GM18526 (cell line): Measurements from ENCODE around the gene SLC25A19.

Experiments used
- POLR2A ChIP-seq: IDR thresholded peaks from 3 replicates; pipeline ENCODE4 v1.6.1; 2011; ENCODE audit not compliant: insufficient read length; ENCODE audit errors: extremely low read depth

Gene SLC25A19

DNA sequence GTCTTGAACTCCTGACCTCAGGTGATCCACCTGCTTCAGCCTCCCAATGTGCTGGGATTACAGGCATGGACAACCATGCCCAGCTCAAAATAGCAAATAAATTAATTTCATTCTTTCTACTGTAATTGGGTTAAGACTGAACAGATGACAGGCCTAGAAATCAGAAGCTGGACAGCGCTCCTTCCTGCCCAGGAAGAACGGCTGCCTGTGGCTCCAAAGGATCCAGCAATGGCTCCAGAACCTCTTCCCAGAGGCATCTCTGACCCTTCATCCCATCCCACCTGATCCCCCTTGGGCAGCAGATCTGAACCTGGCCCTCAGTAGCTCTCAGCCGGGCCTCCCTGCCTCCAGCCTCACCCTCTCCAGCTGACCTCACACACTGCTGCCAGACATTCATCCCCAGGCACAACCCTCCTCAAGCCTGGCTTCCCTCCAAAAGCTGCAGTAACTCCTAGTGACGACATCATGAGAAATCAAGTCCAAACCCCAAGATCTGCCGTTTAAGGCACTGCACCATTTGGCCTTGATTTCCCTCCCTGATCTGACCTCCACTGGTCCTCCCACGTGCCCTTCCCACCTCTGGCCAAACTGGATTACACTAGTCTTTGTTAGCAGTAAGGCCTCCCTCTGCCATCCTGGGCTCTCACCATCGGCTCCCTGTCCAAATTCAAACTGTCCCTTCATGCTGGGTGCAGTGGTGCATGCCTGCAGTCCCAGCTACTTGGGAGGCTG, 15.1 kb downstream of the SLC25A19 start:
- no peak for TF ChIP-seq POLR2A

DNA sequence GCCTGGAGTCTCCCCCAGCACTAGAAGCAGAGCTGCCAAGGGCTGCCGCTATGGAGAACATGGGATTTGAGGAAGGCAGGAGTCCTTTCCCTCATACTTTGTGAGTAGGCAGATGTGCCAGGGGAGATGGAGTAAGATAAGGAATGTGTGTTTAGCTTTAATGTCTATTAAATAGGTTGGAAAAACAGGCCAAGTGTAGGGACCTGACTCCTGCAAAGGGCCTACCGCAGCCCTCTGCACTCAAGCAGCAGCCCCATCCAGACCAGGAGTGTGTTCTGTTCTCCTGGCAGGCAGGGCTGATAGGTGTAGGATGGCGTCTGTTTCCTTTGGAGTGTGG, 16.4 kb downstream of the SLC25A19 start:
- no peak for TF ChIP-seq POLR2A

DNA sequence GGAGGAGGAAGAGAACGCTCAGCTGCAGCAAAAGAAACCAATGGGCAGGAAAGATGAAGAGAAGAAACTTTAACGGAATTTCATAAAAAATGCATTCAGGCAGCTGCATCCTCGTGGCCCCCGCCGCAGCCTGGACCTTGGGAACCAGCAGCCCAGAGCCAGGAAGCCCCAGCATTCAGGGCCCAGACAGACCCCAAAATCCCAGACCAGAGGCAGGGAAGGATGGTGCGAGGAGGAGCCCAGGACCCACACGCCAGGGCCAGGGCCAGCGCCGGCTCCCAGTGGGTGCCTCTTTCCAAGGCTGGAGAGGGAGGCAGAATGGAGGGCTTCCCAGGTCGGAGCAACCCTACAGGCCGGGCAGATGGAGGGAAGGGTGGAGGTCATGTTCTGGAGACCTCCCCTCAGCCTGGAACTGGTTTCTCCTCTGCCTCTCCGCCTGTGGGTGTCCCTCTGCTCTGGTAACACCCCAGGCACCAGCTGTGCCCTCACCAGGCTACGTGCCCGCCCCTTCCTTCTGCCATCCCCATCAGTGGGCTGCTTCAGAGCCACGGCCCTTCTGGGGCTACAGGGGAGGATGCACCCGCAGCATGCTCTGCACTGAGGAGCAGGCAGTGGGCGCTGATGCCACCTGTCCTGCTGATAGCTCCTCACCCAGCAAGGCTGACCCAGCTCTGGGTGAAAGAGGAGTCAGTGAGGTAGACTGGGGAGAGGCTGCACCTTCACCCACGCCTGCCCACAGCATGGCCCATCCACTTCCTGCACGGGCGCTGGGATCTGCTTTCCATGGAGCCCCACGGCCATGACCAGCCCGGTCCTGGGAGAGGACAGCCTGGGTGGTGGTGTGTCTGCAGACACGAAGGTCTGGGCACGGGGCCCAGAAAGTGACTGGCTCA, 17.0 kb downstream of the SLC25A19 start:
- TF ChIP-seq POLR2A = peak; percentile 15

DNA sequence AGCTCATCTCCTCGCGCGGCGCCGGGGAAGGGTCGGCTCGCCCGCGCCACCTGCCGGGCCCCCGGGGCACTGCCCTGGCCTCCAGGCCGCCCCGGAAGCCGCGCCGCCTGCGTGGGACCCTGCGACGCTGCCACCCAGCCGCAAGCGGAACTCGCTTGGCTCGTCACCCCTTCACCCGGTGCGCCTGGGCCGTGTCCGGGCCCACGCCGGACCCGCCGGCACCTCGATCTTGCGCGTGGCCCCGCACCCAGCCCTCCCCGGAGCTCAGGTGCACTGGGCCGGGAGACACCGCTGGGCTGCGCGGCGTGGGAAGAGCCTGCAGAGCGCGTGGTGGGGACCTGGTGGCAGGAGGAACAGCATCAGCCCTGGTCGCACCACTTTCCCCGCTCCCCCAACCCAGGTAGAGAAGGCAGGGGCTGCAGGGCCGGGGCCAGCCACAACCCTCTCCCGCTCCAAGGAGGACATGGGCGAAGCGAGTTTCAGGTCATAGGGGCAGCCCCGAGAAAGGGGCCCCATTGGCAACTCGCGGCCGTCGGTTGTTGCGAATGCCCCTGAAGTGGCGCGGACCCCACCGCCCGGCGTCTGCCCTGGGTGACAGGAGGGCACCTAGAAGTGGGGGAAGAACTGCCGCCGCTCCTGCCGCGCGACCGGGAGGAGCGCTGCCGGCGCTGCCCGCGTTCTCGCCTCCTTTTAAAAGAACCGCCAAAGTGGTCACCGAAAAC, 17.8 kb downstream of the SLC25A19 start:
- peak; percentile 81 for TF ChIP-seq POLR2A

DNA sequence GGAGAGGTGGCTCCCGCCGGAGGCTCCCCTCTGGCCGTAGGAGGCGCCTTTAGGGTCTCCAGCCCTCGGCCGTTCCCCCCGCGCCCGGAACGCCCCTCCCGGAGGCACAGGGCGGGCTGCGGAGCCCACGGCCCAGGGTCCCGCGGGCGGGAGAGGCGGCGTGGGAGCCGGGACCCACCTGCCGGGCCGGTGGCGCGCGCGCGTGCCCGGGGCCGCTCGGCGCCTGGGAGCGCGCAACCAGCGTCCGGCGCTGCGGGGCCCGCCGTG, 18.3 kb downstream of the SLC25A19 start, which contains the start of gene MIF4GD:
Gene MIF4GD, minus strand, starts transcription at position 266 of the 267 bp plus-strand sequence. CDS start 1,036 bp downstream, outside the sequence.
- no peak for TF ChIP-seq POLR2A

DNA sequence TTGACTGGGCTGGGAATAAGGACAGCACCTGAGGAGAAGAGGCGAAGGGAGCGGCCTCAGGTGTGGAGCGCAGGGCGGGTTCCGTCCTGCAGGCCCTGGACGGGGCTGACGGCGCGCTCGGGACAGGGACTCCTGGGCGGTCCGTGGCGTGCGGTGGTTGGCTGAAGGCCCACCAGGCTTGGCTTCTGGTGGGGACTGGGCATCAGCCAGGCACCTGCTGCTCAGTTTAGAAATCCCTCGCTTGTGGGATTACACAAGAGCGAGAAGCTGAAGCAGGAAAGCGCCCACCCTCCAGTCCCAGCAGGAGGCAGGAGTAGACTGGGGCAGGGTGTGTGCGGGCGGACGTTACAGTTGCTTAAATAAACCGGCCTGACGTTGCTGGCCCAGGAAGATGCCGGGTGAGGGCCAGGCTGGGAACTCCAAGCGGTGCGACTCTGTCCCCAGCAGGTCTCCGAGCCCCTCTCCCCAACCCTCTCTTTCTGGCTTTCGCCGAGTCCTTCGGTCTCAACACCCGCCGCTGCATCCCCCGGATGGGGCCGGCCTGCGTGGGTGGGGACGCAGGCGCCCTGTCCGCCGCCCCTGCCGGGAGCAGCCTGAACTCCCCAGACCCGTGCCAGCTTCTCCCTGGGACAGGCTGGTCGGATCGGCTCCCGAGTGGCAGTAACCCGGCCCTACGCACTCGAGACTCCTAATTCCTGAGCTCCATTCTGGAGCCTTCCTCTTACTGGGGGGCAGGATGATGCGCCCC, 18.8 kb downstream of the SLC25A19 start:
- TF ChIP-seq POLR2A = peak; percentile 44

DNA sequence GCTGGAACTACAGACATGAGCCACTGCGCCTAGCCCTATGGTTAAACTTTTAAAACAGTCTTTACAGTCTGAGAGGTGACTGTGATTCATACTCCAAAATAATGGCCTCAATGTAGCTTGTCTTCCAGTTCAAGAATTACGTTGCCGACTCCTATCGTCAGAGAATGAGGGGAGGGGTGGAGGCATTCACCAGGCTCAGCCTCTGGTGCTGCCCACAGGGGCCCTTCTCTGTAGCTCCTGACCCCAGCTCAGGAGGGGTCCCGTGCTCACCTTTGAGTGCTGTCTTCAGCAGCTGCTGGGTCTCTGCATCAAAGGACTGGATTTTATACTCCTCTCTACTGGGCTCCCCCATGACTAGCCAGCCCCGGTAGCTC, 19.4 kb downstream of the SLC25A19 start:
- no peak for TF ChIP-seq POLR2A

DNA sequence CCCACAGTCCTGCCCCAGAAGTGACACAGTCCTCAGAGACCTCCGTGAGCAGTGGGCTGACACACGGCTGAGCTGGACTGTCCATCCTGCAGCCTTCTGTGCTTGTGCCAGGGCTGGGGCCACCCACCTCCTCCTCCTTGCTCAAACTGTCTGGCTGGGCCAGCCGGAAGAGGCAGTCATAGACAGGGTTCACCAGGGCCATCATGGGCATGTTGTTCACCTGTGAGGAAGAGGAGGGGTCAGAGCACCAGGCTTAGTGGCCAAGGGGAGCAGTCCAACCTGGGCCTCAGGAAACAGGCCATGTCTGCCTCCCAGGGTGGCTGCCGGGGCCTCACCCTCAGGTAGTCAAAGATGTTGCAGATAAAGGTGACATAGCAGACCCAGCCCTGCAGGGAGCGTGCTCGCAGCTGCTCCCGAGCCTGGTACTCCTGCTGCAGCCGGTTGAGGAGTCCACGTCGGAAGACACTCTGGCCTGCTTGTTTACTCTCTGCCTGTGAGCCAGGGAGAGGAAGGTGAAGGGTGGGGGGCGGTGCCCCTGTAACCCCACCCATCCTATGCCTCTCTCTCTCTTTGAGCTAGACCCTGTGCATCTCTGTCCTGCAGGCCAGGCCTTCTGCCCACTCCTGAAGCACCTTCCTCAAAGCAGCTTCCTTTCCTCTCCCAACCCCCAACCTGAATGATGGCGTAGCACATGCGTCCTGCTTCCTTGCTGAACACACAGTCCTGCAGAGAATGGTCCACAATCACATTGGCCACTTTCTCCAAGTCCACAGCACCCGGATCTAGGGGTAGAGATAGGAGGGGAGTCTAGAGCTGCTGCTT, 21.6 kb downstream of the SLC25A19 start:
- peak; percentile 13 for TF ChIP-seq POLR2A

DNA sequence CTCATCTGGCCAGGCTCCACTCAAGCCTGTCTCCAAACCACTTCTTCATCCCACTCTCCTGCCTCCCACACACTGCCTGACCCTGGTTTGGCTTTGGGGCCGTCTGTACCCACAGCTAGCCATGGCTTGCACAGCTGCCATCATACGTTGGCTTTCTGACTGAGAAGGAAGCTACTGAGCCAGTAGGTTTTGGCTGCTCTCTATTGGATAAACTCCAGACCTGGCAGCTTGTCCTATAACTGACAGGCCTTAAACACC, 22.2 kb downstream of the SLC25A19 start:
- no peak for TF ChIP-seq POLR2A

DNA sequence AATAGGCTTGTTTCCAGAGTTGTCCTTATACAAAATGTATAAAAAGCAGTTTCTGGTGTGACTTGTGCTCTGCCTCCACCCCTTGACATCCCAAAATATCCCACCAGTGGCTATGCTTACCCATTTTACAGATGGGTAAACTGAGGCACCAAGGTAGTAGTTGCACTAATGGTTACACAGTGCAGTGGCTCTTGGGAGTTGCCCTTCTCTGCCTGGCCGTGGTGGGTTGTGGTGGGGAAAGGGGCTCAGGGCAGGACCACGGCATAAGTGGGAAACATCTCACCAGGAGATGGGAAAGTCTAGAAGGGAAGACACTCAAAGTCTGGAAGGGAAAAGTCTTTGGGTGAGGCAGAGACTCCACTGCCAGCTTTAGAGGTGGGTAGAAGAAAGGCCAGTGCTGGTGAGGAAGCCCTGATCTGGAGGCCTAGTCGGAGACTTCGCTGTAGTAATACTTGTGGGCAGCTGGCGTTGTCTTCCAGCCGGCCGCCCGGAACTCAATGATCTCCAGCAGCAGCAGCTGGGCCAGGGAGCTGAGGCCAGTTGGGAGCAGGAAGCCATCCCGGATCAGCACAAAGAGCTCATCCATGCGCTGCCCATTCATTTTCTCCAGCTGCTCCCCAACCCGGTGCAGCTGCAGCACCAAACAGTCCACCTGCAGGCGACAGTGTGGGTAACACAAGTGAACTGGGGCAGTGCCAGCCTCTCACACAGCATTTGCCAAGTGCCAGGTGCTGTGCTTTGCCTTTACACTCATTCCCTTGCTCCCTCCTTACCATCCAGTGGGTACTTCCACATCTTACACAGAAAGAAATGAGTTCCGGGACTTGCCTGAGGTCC, 22.7 kb downstream of the SLC25A19 start:
- TF ChIP-seq POLR2A = no peak

DNA sequence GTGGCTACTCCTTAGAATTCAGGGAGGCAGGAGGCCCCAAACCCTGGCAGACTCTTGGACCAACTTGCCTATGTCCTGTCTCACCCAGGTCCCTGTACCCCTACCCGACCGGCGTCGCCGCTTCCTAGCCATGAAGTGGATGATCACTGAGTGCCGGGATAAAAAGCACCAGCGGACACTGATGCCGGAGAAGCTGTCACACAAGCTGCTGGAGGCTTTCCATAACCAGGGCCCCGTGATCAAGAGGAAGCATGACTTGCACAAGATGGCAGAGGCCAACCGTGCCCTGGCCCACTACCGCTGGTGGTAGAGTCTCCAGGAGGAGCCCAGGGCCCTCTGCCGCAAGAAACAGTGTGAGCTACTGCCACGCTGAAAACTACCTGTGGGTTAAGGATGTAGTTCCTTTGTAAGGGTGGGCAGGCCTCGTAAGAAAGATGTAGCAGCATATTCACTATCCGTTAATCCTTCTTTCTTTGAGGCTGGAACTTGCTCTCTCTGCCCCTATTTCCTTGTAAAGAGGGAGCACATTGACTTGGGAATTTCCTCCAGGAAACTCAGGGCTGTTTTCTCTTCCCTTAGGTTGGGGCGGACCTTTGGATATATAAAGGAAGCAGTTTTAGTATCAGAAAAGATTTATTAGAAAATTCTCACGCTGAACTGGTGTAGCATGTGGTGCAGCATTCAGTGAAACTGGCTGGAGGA, 23.5 kb downstream of the SLC25A19 start:
- TF ChIP-seq POLR2A = no peak

DNA sequence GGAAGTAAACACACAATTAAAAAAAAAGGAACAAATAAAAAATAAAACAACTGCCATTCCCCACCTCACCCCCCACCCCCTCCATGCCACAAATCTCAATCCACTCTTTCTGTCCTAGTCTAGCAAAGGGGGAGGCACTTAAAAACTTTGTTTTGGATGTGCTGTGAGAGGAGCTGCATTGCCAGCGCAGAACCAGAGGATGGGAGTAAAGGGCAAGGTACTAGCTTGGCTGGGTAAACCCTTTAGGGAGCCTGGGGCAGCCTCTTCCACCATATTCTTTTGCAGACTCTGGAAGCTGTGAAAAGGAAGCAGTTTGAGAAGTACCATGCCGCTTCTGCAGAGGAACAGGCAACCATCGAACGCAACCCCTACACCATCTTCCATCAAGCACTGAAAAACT, 26.2 kb downstream of the SLC25A19 start:
- no peak for TF ChIP-seq POLR2A

DNA sequence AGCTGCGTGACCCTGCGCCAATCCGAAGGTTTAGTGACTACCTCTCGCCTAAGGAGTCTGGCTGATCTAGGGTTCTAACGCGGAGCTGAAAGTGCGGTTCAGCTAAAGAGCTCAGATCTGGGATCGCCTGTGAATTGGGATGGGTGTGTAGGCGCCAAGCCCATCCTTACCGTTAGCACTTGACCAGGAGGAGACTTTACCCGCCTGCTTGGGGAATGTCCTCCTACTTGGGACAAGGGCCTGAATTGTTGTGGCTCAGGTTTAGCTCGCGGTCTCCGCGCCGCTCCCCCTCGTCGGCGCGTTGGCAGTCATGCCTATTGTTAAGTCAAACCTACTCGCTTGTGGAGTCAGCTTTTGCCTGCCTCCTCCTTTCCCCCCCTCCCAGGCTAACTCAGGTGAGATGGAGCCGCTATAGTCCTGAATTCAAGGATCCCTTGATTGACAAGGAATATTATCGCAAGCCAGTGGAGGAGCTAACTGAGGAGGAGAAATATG, 27.1 kb downstream of the SLC25A19 start:
- no peak for TF ChIP-seq POLR2A

DNA sequence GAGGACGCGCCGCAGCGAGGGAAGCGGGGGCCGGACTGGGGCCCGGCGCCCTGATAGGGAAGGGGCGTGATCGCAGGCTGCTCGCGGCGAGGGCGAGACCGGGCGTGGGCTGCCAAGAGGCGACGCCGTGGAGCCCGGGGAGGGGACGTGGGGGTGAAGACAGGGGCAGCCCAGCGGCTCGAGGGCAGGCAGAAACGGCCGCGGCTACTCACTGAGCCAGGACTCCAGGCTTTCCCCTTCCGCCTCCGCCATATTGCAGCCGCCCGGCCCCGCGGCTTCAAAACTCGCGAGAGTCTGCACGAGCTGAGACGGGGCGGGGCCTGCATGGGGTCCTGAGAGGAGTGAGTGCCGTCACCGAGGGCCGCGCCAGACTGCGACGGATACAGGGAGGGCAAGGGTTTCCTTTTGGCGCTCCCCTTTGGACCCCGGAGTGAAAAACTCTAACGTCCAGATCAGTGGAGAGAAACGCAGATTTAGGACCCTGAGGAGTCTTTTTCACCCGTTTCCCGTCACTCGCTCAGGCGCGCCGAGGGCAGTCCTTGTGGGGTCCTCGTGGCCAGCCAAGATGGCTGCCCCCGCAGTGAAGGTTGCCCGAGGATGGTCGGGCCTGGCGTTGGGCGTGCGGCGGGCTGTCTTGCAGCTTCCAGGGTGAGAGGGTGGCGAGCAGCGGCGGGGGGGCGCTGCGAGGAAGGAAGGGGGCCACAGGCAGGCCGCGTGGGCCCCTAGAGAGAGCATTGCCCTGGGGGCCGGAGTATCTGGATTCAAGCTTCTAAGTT, 27.7 kb downstream of the SLC25A19 start, which contains the start of the genes GGA3 and MRPS7:
Gene GGA3, minus strand, starts transcription at position 271 of the 776 bp plus-strand sequence. Its CDS starts 19 bp downstream, at position 252.
Gene MRPS7, plus strand, starts transcription at position 544 of the 776 bp plus-strand sequence. Its CDS starts 22 bp downstream, at position 566.
- TF ChIP-seq POLR2A = peak; percentile 81
